ENCODE results near the gene CNKSR3. TPM values are rescaled to one million over a fixed set of nuclear protein-coding genes. Genes with fewer than 3 reads are reported as not detected.

CNKSR3 gene
- total RNA-seq, 2 donors from 2014 or later, result 9.3 to 13.2 TPM

DNA sequence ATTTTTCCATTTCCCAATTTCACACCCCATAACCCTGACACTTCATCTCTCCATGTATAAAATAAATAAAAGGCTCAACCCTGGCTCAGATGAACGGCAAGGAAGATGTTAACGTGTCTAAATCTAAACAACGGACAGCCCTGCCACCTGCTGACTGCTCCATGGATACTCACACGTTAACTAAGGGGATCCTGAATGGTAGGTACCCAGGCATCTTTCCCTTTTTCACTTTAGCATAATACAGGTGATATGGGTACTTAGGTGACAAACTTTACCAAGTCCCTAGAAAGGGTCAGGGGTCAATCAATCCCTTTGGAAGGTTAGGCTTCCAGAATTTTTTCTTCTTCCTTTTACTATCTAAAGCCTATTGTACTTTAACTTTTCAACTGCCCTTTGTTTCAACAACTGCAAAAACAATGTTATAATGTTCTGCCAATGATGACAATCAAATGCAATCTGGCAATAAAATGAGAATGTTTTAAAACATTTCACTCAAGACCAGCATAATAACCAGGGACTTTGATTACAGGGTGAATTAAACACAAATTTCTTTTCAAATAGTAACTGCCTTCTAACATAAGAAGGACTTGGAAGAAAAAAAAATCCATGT lies 101.5 kb downstream of the CNKSR3 start:
- intact Hi-C loops (cut with DNase I), result no loop called here
- no peaks in the 10 kb centered on the region for H3K9me3 ChIP-seq
- H3K4me1 ChIP-seq, result peaks cover 33% of the 10 kb centered on the region
- DNase-seq (no peak), ATAC-seq (no peak)
- H3K27me3 ChIP-seq, result no peaks in the 10 kb centered on the region
- no peak overlapping the region for H3K4me3 ChIP-seq
- no peak overlapping the region for H3K27ac ChIP-seq
- peaks cover 8 to 17% of the 10 kb centered on the region in 2 donors for H3K36me3 ChIP-seq (replicated peaks in 1 of 2; ENCODE audit: insufficient read depth in 1 of 2, low read depth in 2 of 2)
- WGBS, 2 donors, result 47 to 60% methylated on average over 4 of the region's 4 CpGs
- TF ChIP-seq, protein P1, sequence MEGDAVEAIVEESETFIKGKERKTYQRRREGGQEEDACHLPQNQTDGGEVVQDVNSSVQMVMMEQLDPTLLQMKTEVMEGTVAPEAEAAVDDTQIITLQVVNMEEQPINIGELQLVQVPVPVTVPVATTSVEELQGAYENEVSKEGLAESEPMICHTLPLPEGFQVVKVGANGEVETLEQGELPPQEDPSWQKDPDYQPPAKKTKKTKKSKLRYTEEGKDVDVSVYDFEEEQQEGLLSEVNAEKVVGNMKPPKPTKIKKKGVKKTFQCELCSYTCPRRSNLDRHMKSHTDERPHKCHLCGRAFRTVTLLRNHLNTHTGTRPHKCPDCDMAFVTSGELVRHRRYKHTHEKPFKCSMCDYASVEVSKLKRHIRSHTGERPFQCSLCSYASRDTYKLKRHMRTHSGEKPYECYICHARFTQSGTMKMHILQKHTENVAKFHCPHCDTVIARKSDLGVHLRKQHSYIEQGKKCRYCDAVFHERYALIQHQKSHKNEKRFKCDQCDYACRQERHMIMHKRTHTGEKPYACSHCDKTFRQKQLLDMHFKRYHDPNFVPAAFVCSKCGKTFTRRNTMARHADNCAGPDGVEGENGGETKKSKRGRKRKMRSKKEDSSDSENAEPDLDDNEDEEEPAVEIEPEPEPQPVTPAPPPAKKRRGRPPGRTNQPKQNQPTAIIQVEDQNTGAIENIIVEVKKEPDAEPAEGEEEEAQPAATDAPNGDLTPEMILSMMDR (IDR thresholded peaks at IDR 0.05), result peak in 1 of 7 experiments; percentile 10
- no peak for TF ChIP-seq POLR2A (IDR thresholded peaks at IDR 0.05)

- peaks cover 31% of the 10 kb centered on the region for H3K4me1 ChIP-seq
Measured at GRCh38 chr6:154407440-154407839, 103.0 kb downstream of the CNKSR3 start.

GRCh38 chr6:154406869-154407268 lies 103.6 kb downstream of the CNKSR3 start:
- Histone ChIP-seq H3K27ac (no peak overlapping the region), H3K36me3 (replicated peaks in 1 of 2; ENCODE audit: insufficient read depth in 1 of 2, low read depth in 2 of 2) (peaks cover 8 to 17% of the 10 kb centered on the region in 2 donors), H3K9me3 (no peaks in the 10 kb centered on the region), H3K4me1 (peaks cover 25% of the 10 kb centered on the region), H3K27me3 (no peaks in the 10 kb centered on the region), H3K4me3 (no peak overlapping the region)
- intact Hi-C loops (cut with DNase I), result no loop called here
- ATAC-seq (no peak), DNase-seq (no peak)
- TF ChIP-seq, protein P1 (IDR thresholded peaks at IDR 0.05), result no peak
- no peak for TF ChIP-seq POLR2A (IDR thresholded peaks at IDR 0.05)
- WGBS, 2 donors, result 91 to 97% methylated on average over 8 to 10 of the region's 10 CpGs

More at GRCh38 chr6:154407440-154407839, 103.0 kb downstream of the CNKSR3 start:
- no peak for DNase-seq
- Histone ChIP-seq H3K36me3 (replicated peaks in 1 of 2; ENCODE audit: insufficient read depth in 1 of 2, low read depth in 2 of 2) (peaks cover 8 to 17% of the 10 kb centered on the region in 2 donors), H3K27ac (no peak overlapping the region), H3K9me3 (no peaks in the 10 kb centered on the region), H3K27me3 (no peaks in the 10 kb centered on the region), H3K4me3 (no peak overlapping the region)
- intact Hi-C loops (cut with DNase I), result no loop called here
- no peak for ATAC-seq
- TF ChIP-seq, protein P1 (IDR thresholded peaks at IDR 0.05), result no peak
- TF ChIP-seq POLR2A (IDR thresholded peaks at IDR 0.05), result no peak
- WGBS, 2 donors, result 89 to 99% methylated on average over 5 of the region's 5 CpGs

DNA sequence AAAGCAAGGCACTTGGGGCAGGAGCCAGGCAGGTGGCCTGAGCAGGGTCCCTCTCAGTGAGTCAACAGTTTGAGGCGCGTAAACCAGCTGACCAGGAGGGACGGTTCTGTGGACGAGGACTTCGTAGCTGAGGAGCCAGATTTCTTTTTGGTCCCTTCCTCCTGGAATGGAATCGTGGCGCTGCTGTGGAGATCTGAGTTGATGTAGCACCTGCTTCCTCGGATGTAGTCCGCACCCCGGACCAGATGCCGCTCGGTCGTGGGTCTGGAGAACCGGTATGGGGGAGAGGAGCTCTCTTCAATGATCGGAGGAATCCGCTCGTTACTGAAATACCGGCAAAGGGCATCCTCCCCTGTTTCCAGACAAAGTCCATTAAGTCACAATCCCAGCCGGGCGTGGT lies 104.2 kb downstream of the CNKSR3 start:
- TF ChIP-seq, protein P1 (IDR thresholded peaks at IDR 0.05), result no peak
- Histone ChIP-seq H3K9me3 (no peaks in the 10 kb centered on the region), H3K4me1 (peaks cover 20% of the 10 kb centered on the region), H3K4me3 (no peak overlapping the region), H3K36me3 (replicated peaks in 1 of 2; ENCODE audit: insufficient read depth in 1 of 2, low read depth in 2 of 2) (peaks cover 8 to 21% of the 10 kb centered on the region in 2 donors), H3K27ac (no peak overlapping the region), H3K27me3 (no peaks in the 10 kb centered on the region)
- DNase-seq, result no peak
- 93 to 97% methylated on average over 18 to 20 of the region's 20 CpGs for WGBS, 2 donors
- intact Hi-C loops (cut with DNase I), result no loop called here
- no peak for ATAC-seq

DNA sequence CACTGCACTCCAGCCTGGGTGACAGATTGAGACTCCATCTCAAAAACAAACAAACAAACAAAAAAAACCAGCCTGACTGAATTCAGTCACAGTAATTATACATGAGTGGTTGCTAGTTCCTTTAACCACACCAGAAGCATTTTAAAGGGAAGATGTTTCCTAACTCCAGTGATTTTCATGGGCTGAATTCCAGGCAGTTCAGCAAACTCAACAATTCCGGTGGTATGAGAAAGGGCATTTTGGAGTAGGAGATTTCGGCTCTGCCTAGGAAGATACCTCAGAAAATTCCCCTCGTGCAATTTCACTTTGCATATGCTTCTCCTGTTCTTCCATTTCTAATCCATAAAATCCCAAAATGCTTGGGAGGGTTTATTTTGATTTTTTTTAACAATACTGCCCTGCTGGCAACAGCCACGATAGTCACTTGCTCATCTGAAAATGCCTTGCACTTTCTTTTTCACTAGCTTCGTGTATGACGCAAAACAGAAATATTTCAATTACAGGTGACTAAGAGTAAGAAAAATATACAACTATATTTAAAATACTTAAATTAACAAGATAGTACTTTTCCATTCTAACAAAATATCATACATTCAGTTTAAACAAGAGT lies 105.6 kb downstream of the CNKSR3 start:
- intact Hi-C loops (cut with DNase I), result no loop called here
- Histone ChIP-seq H3K27ac (no peak overlapping the region), H3K9me3 (no peaks in the 10 kb centered on the region), H3K4me3 (no peak overlapping the region), H3K4me1 (peaks cover 6% of the 10 kb centered on the region), H3K36me3 (replicated peaks in 1 of 2; ENCODE audit: insufficient read depth in 1 of 2, low read depth in 2 of 2) (peaks cover 8 to 18% of the 10 kb centered on the region in 2 donors), H3K27me3 (no peaks in the 10 kb centered on the region)
- ATAC-seq (no peak), DNase-seq (no peak)
- 89 to 93% methylated on average over 6 of the region's 6 CpGs for WGBS, 2 donors
- TF ChIP-seq, protein P1 (IDR thresholded peaks at IDR 0.05), result no peak
- no peak for TF ChIP-seq POLR2A (IDR thresholded peaks at IDR 0.05)

All from body of pancreas (tissue), 4 donors.